ENCODE measurements around the gene ZNF677.
"Not testable (repeated sequence)": the region's sequence is repeated elsewhere in the genome, so short reads cannot be mapped to it uniquely, and the experiment has no call there.

GRCh38 chr19:53281947-53282346, 27.3 kb upstream of the ZNF677 start:
- TF ChIP-seq CTCF (IDR thresholded peaks at IDR 0.05); ZFX (IDR thresholded peaks at IDR 0.05; ENCODE audit: borderline replicate concordance): not testable (repeated sequence)
